Stimulated activated CD8-positive, alpha-beta memory T cell treated with anti-CD3 and anti-CD28 coated beads, Interleukin-7, amount 100 ng/mL, for 48 hours (primary cell): ENCODE results near the gene SLC66A3.

Experiments
- DNase-seq, 2 donors: peaks; one replicate each; pipeline ENCODE4 v3.0.0-alpha.2; 2020; ENCODE audit warnings: low read depth in 1 of 2; ENCODE audit errors: extremely low read depth in 1 of 2

Gene SLC66A3

GRCh38 chr2:11155381-11156035 is at the start of gene SLC66A3:
Gene SLC66A3 (plus strand): TSS chr2:11155467. CDS start chr2:11155547, 80 bp downstream.
- DNase-seq = no peak

- DNase-seq = no peak
These were observed 46.3 kb upstream of the SLC66A3 start for GRCh38 chr2:11109002-11109401.

GRCh38 chr2:11112870-11113428 is 42.3 kb upstream of the SLC66A3 start:
- no peak for DNase-seq

- DNase-seq = no peak
These were observed 37.5 kb upstream of the SLC66A3 start for GRCh38 chr2:11117776-11118175.

GRCh38 chr2:11118761-11119160 is 36.5 kb upstream of the SLC66A3 start:
- no peak for DNase-seq

GRCh38 chr2:11121099-11121822 is 34.0 kb upstream of the SLC66A3 start:
- no peak for DNase-seq

- no peak for DNase-seq
These were observed 33.5 kb upstream of the SLC66A3 start for GRCh38 chr2:11121823-11122155.

GRCh38 chr2:11122380-11122779 is 32.9 kb upstream of the SLC66A3 start:
- no peak for DNase-seq

- DNase-seq = no peak
These were observed 32.1 kb upstream of the SLC66A3 start for GRCh38 chr2:11123001-11123809.

- peak; percentile 42 to 55 for DNase-seq
These were observed 31.2 kb upstream of the SLC66A3 start for GRCh38 chr2:11123856-11124759.

GRCh38 chr2:11124760-11125068 is 30.6 kb upstream of the SLC66A3 start:
- DNase-seq = no peak

- DNase-seq = no peak
These were observed 27.5 kb upstream of the SLC66A3 start for GRCh38 chr2:11127761-11128160.

- no peak for DNase-seq
These were observed 26.9 kb upstream of the SLC66A3 start for GRCh38 chr2:11128243-11128951.

GRCh38 chr2:11129598-11130449 is 25.4 kb upstream of the SLC66A3 start:
- peak; percentile 44 to 53 for DNase-seq

- no peak for DNase-seq
These were observed 23.9 kb upstream of the SLC66A3 start for GRCh38 chr2:11131166-11131920.

- DNase-seq = no peak
These were observed 23.1 kb upstream of the SLC66A3 start for GRCh38 chr2:11132036-11132671.

- no peak for DNase-seq
These were observed 21.9 kb upstream of the SLC66A3 start for GRCh38 chr2:11133238-11133935.
